Testis (tissue), 3 donors: ENCODE results near the gene ROBO1. TPM values are rescaled to one million over a fixed set of nuclear protein-coding genes. Genes with fewer than 3 reads are reported as not detected.

Source experiments
- DNase-seq: peaks from one replicate; pipeline ENCODE4 v3.0.0-alpha.2; 2019
- H3K27ac ChIP-seq, 2 donors: fragments of 200-600 bp; sonication (generic); one replicate each; pipeline ENCODE4 v1.5.1; 2019
- H3K27me3 ChIP-seq: fragments of 200-600 bp; sonication (generic); one replicate; pipeline ENCODE4 v1.5.1; 2019
- H3K36me3 ChIP-seq: fragments of 200-600 bp; sonication (generic); one replicate; pipeline ENCODE4 v1.5.1; 2017; ENCODE audit warnings: low read depth; ENCODE audit errors: missing control alignments
- H3K4me1 ChIP-seq: fragments of 200-600 bp; sonication (generic); one replicate; pipeline ENCODE4 v1.5.1; 2019
- H3K4me3 ChIP-seq, 2 donors: fragments of 200-600 bp; sonication (generic); one replicate each; pipeline ENCODE4 v1.5.1; 2017 to 2019
- H3K9me3 ChIP-seq: fragments of 200-600 bp; sonication (generic); one replicate; pipeline ENCODE4 v1.5.1; 2017
- CTCF ChIP-seq, 3 experiments: fragments of 450-650 bp in 2 of 3; fragments of 200-600 bp in 1 of 3; sonication (generic) in 1 of 3; IDR thresholded peaks; one replicate each; pipeline ENCODE4 v1.5.1; 2016 to 2019; ENCODE audit warnings: antibody characterized with exemption in 3 of 3, mild to moderate bottlenecking in 2 of 3, moderate library complexity in 1 of 3
- POLR2A ChIP-seq: fragments of 450-650 bp; IDR thresholded peaks from one replicate; pipeline ENCODE4 v1.6.1; 2017; ENCODE audit warnings: antibody characterized with exemption, mild to moderate bottlenecking, moderate library complexity
- WGBS, 2 donors: methylation state at CpG; one replicate each; pipeline ENCODE4 v1.1.5; 2018; 5-methylcytosine and 5-hydroxymethylcytosine counted together
- intact Hi-C: fragments of 100-400 bp; cut with DNase I; formaldehyde crosslinking; loops from one replicate; pipeline ENCODE4 v1.15.1; 2023; ENCODE audit warnings: low total_unique reads
- polyA plus RNA-seq: library from polyadenylated mRNA; stranded (reverse); fragments of 350-450 nt; fragmentation: Illumina TruSeq; extraction: RNeasy Lipid Tissue Mini Kit (QIAGEN cat#74804); gene quantifications from one replicate; pipeline ENCODE4 v1.2.3, GENCODE V29; 2014; ENCODE audit warnings: low read depth, low replicate concordance; ENCODE audit not compliant: insufficient read depth
- total RNA-seq, 2 donors: library from RNA; depleted of rRNA; stranded (reverse); fragments of >200 nt; gene quantifications; one replicate each; pipeline ENCODE4 v1.2.3, GENCODE V29; 2016

The ROBO1 gene
- total and polyA plus RNA-seq, 3 donors from 2014 or later = 39.4 to 45.1 (median 42.6) TPM

- no peak for DNase-seq
- H3K4me1 ChIP-seq = no peaks in the 10 kb centered on the region
- no peaks in the 10 kb centered on the region for H3K36me3 ChIP-seq
- no peak overlapping the region for H3K27ac ChIP-seq
- intact Hi-C loops = no loop called here
- H3K9me3 ChIP-seq = no peaks in the 10 kb centered on the region
- 65 to 75% methylated on average over 3 of the region's 3 CpGs for WGBS, 2 donors
- no peak for TF ChIP-seq CTCF (IDR thresholded peaks at IDR 0.05)
- no peak for TF ChIP-seq POLR2A
- H3K27me3 ChIP-seq = no peaks in the 10 kb centered on the region
- no peak overlapping the region for H3K4me3 ChIP-seq
These were observed 1157.2 kb downstream of the ROBO1 start for GRCh38 chr3:78610462-78611125.

- WGBS, 2 donors = 88 to 96% methylated on average over 7 of the region's 7 CpGs
- intact Hi-C loops = no loop called here
These were observed 1161.0 kb downstream of the ROBO1 start for GRCh38 chr3:78606756-78607155.

GRCh38 chr3:78605178-78605577 lies 1162.6 kb downstream of the ROBO1 start:
- intact Hi-C loops = no loop called here
- Histone ChIP-seq H3K4me1 (no peaks in the 10 kb centered on the region), H3K4me3 (no peak overlapping the region), H3K36me3 (no peaks in the 10 kb centered on the region), H3K9me3 (no peaks in the 10 kb centered on the region), H3K27me3 (no peaks in the 10 kb centered on the region), H3K27ac (no peak overlapping the region)
- TF ChIP-seq POLR2A = no peak
- no peak for TF ChIP-seq CTCF (IDR thresholded peaks at IDR 0.05)
- DNase-seq = no peak
- 92% methylated on average over 2 of the region's 2 CpGs for WGBS, 2 donors

More at GRCh38 chr3:78606756-78607155, 1161.0 kb downstream of the ROBO1 start:
- Histone ChIP-seq H3K9me3 (no peaks in the 10 kb centered on the region), H3K4me1 (no peaks in the 10 kb centered on the region), H3K36me3 (no peaks in the 10 kb centered on the region), H3K27me3 (no peaks in the 10 kb centered on the region), H3K27ac (no peak overlapping the region), H3K4me3 (no peak overlapping the region)
- no peak for DNase-seq
- TF ChIP-seq CTCF (IDR thresholded peaks at IDR 0.05) = no peak
- no peak for TF ChIP-seq POLR2A

- no peak for DNase-seq
- intact Hi-C loops = no loop called here
- H3K4me1 ChIP-seq = no peaks in the 10 kb centered on the region
- no peak overlapping the region for H3K27ac ChIP-seq
- TF ChIP-seq CTCF (IDR thresholded peaks at IDR 0.05) = no peak
- no peak for TF ChIP-seq POLR2A
- no peaks in the 10 kb centered on the region for H3K27me3 ChIP-seq
- H3K9me3 ChIP-seq = no peaks in the 10 kb centered on the region
- WGBS, 2 donors = 97% methylated on average over 3 of the region's 3 CpGs
- no peak overlapping the region for H3K4me3 ChIP-seq
- no peaks in the 10 kb centered on the region for H3K36me3 ChIP-seq
These were observed 1163.5 kb downstream of the ROBO1 start for GRCh38 chr3:78604341-78604740.

- Histone ChIP-seq H3K36me3 (no peaks in the 10 kb centered on the region), H3K27me3 (no peaks in the 10 kb centered on the region), H3K27ac (no peak overlapping the region), H3K9me3 (no peaks in the 10 kb centered on the region), H3K4me3 (no peak overlapping the region), H3K4me1 (no peaks in the 10 kb centered on the region)
- 77 to 86% methylated on average over 2 of the region's 2 CpGs for WGBS, 2 donors
- intact Hi-C loops = no loop called here
- TF ChIP-seq POLR2A = no peak
- no peak for DNase-seq
These were observed 1166.5 kb downstream of the ROBO1 start for GRCh38 chr3:78601249-78601648.
